ENCODE results near the gene C19orf85. TPM values are rescaled to one million over a fixed set of nuclear protein-coding genes. Genes with fewer than 3 reads are reported as not detected.

The C19orf85 gene
- total and polyA plus RNA-seq, 2 experiments from 2014 or later: 1.7 to 3.4 TPM

GRCh38 chr19:55459551-55459949 is 5.0 kb downstream of the C19orf85 start:
- Histone ChIP-seq H3K4me1 (ENCODE audit: insufficient read depth) (peaks cover 25% of the 10 kb centered on the region), H3K4me2 (peak overlapping the region; percentile 88; the same call in 1 of the 2 replicates), H3K27me3 (ENCODE audit: insufficient read depth) (no peaks in the 10 kb centered on the region), H2AFZ (no peak overlapping the region), H3K27ac (ENCODE audit: low read depth) (no peak overlapping the region), H4K20me1 (replicated peaks; ENCODE audit: insufficient read depth) (no peaks in the 10 kb centered on the region; the same call in none of the 2 replicates), H3K36me3 (ENCODE audit: insufficient read depth) (no peaks in the 10 kb centered on the region), H3K9me2 (ENCODE audit: insufficient read depth) (no peaks in the 10 kb centered on the region), H3K4me3 (peak overlapping the region; percentile 66; the same call in 1 of the 2 replicates), H3K79me2 (replicated peaks; ENCODE audit: insufficient read depth) (peaks cover 21% of the 10 kb centered on the region), H3F3A (replicated peaks; ENCODE audit: low read depth) (peaks cover 19% of the 10 kb centered on the region; the same call in 1 of the 2 replicates)
- peaks cover 3% of the 10 kb centered on the region; the same call in 1 of the 3 replicates for H3K9me3 Mint-ChIP-seq
- peaks cover 16% of the 10 kb centered on the region for H3K27me3 Mint-ChIP-seq (ENCODE audit: insufficient read depth, low read depth, poor library complexity)
- peak overlapping the region; percentile 91; the same call in 1 of the 3 replicates for H3K4me3 Mint-ChIP-seq
- TF ChIP-seq CREB1 (CRISPR knock-in tag; IDR thresholded peaks at IDR 0.05; ENCODE audit: low read depth): no peak
- TF ChIP-seq CTCF (conservative IDR thresholded peaks at IDR 0.05; ENCODE audit: low read depth in 2 of 2): no peak
- no peak for TF ChIP-seq ZNF462 (CRISPR knock-in tag; IDR thresholded peaks at IDR 0.05)
- TF ChIP-seq NANOG (IDR thresholded peaks at IDR 0.05; ENCODE audit: borderline replicate concordance): no peak
- no peak for TF ChIP-seq ZNF114 (CRISPR knock-in tag; IDR thresholded peaks at IDR 0.05)
- no peak for TF ChIP-seq EZH2phosphoT487 (IDR thresholded peaks at IDR 0.05; ENCODE audit: unreplicated experiment)
- TF ChIP-seq REST (IDR thresholded peaks at IDR 0.05; ENCODE audit: unreplicated experiment): no peak
- TF ChIP-seq STAT1 (IDR thresholded peaks at IDR 0.05; ENCODE audit: unreplicated experiment): no peak
- no peak for TF ChIP-seq EZH2 (IDR thresholded peaks at IDR 0.05; ENCODE audit: low read depth, unreplicated experiment)
- TF ChIP-seq POLR2AphosphoS5 (IDR thresholded peaks at IDR 0.05; ENCODE audit: low read depth): no peak
- no peak for TF ChIP-seq ETS1 (IDR thresholded peaks at IDR 0.05)
- H3K4me1 Mint-ChIP-seq: peaks cover 34% of the 10 kb centered on the region
- DNase-seq (ENCODE audit: low spot score) (no peak), ATAC-seq (no peak)
- peaks cover 10% of the 10 kb centered on the region for H3K36me3 Mint-ChIP-seq (ENCODE audit: low read depth)
- no peak overlapping the region for H3K27ac Mint-ChIP-seq
